ENCODE data around the gene ST6GALNAC5.

GRCh38 chr1:76827066-76827465 is 40.2 kb upstream of the ST6GALNAC5 start:
- no peak for TF ChIP-seq EZH2phosphoT487 (IDR thresholded peaks at IDR 0.05; ENCODE audit: insufficient read depth, low read depth)
- no peak for TF ChIP-seq EZH2 (IDR thresholded peaks at IDR 0.05; ENCODE audit: insufficient read depth, poor library complexity, severe bottlenecking)
